Lower leg skin (tissue), 3 donors: ENCODE results near the gene DMBT1.

ENCODE experiments used
- POLR2A ChIP-seq, 2 donors: fragments of 450-650 bp; IDR thresholded peaks; one replicate each; pipeline ENCODE4 v1.6.1; 2016 to 2017; ENCODE audit warnings: antibody characterized with exemption in 2 of 2, mild to moderate bottlenecking in 1 of 2, moderate library complexity in 1 of 2
- TF ChIP-seq, protein P1 (sequence below), 3 donors: fragments of 450-650 bp; IDR thresholded peaks; one replicate each; pipeline ENCODE4 v1.5.1; 2016; ENCODE audit warnings: antibody characterized with exemption in 3 of 3, mild to moderate bottlenecking in 3 of 3, moderate library complexity in 2 of 3

DNA sequence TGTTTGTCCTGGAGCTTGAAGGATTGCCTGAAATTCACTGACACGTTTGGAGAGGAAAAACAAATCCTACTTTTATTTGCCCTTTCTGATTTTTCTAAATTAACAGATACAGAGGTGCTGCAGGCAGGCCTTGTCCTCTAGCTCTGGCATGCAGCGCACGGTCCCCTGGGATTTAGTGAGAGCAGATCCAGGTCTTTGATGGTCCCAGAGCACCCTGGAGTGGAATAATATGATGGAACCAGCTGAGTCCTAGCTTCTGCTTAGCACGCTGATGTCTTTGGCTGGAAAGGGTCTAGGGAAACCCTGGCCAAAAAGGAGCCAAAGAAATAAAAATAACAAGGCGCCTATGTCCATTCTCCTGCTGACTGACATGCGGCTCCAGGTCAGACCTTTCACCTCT is 98.6 kb downstream of the DMBT1 start:
- TF ChIP-seq, protein P1, sequence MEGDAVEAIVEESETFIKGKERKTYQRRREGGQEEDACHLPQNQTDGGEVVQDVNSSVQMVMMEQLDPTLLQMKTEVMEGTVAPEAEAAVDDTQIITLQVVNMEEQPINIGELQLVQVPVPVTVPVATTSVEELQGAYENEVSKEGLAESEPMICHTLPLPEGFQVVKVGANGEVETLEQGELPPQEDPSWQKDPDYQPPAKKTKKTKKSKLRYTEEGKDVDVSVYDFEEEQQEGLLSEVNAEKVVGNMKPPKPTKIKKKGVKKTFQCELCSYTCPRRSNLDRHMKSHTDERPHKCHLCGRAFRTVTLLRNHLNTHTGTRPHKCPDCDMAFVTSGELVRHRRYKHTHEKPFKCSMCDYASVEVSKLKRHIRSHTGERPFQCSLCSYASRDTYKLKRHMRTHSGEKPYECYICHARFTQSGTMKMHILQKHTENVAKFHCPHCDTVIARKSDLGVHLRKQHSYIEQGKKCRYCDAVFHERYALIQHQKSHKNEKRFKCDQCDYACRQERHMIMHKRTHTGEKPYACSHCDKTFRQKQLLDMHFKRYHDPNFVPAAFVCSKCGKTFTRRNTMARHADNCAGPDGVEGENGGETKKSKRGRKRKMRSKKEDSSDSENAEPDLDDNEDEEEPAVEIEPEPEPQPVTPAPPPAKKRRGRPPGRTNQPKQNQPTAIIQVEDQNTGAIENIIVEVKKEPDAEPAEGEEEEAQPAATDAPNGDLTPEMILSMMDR (IDR thresholded peaks at IDR 0.05), result no peak
- TF ChIP-seq POLR2A (IDR thresholded peaks at IDR 0.05), result no peak
